ENCODE data around the gene E2F1.

E2F1 gene

GRCh38 chr20:33686100-33686983, at the start of gene E2F1:
TSS of gene E2F1 (minus strand) at chr20:33686385. CDS start at chr20:33686264, 121 bp downstream.
- DNase-seq (ENCODE audit: low spot score), result peak; percentile 93

- DNase-seq (ENCODE audit: low spot score), result peak; percentile 82
These were observed 47.7 kb upstream of the E2F1 start for GRCh38 chr20:33733654-33734576.

- peak; percentile 62 for DNase-seq (ENCODE audit: low spot score)
These were observed 46.2 kb upstream of the E2F1 start for GRCh38 chr20:33732166-33732970.

- DNase-seq (ENCODE audit: low spot score), result peak; percentile 85
These were observed 45.5 kb upstream of the E2F1 start, which contains the start of gene ZNF341 for GRCh38 chr20:33731693-33732165. TSS of gene ZNF341 (plus strand) at chr20:33731996. CDS start at chr20:33732022, 26 bp downstream.

GRCh38 chr20:33730946-33731692, 44.9 kb upstream of the E2F1 start:
- DNase-seq (ENCODE audit: low spot score), result no peak

- no peak for DNase-seq (ENCODE audit: low spot score)
These were observed 42.9 kb upstream of the E2F1 start for GRCh38 chr20:33729101-33729500.

- no peak for DNase-seq (ENCODE audit: low spot score)
These were observed 42.3 kb upstream of the E2F1 start for GRCh38 chr20:33728463-33728862.

GRCh38 chr20:33727806-33728205, 41.6 kb upstream of the E2F1 start:
- no peak for DNase-seq (ENCODE audit: low spot score)

GRCh38 chr20:33727115-33727479, 40.9 kb upstream of the E2F1 start:
- DNase-seq (ENCODE audit: low spot score), result no peak

GRCh38 chr20:33725607-33726264, 39.6 kb upstream of the E2F1 start:
- no peak for DNase-seq (ENCODE audit: low spot score)

GRCh38 chr20:33724439-33725094, 38.4 kb upstream of the E2F1 start:
- no peak for DNase-seq (ENCODE audit: low spot score)

GRCh38 chr20:33721391-33722140, 35.4 kb upstream of the E2F1 start:
- no peak for DNase-seq (ENCODE audit: low spot score)

GRCh38 chr20:33719989-33720709, 34.0 kb upstream of the E2F1 start, which contains the start of gene PXMP4:
TSS of gene PXMP4 (minus strand) at chr20:33720310. CDS start at chr20:33720207, 103 bp downstream.
- no peak for DNase-seq (ENCODE audit: low spot score)

- no peak for DNase-seq (ENCODE audit: low spot score)
These were observed 33.2 kb upstream of the E2F1 start for GRCh38 chr20:33719277-33719988.

GRCh38 chr20:33716498-33716897, 30.3 kb upstream of the E2F1 start:
- no peak for DNase-seq (ENCODE audit: low spot score)

GRCh38 chr20:33713865-33714367, 27.7 kb upstream of the E2F1 start:
- DNase-seq (ENCODE audit: low spot score), result no peak

- DNase-seq (ENCODE audit: low spot score), result no peak
These were observed 25.2 kb upstream of the E2F1 start for GRCh38 chr20:33711446-33711738.

Measured in LoVo (cell line).